ENCODE data around the gene C19orf12.
A peak's percentile ranks its signal among the peaks of the same experiment; 100 is the strongest.

The C19orf12 gene

DNA sequence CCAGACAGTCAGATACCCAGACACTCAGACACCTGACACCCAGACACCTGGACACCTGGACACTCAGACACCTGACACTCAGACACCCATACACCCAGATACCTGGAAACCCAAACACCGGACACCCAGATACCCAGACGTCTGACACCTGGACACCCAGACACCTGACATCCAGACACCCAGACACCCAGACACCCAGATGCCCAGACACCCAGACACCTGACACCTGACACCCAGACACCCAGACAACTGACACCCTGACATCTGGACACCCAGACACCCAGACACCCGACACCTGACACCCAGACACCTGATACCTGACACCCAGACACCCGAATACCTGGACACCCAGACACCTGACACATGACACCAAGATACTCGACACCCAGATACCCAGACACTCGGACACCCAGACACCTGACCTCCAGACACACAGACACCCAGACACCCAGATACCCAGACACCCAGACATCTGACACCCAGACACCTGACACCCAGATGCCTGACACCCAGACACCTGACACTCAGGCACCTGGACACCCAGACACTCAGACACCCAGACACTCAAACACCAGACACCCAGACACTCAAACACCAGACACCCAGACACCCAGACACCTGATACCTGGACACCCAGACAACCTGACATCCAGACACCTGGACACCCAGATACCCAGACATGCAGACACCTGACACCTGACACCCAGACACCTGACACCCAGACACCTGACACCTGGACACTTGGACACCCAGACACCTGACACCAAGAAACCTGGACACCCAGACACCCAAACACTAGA, 19.1 kb downstream of the C19orf12 start:
- no peak for DNase-seq

DNA sequence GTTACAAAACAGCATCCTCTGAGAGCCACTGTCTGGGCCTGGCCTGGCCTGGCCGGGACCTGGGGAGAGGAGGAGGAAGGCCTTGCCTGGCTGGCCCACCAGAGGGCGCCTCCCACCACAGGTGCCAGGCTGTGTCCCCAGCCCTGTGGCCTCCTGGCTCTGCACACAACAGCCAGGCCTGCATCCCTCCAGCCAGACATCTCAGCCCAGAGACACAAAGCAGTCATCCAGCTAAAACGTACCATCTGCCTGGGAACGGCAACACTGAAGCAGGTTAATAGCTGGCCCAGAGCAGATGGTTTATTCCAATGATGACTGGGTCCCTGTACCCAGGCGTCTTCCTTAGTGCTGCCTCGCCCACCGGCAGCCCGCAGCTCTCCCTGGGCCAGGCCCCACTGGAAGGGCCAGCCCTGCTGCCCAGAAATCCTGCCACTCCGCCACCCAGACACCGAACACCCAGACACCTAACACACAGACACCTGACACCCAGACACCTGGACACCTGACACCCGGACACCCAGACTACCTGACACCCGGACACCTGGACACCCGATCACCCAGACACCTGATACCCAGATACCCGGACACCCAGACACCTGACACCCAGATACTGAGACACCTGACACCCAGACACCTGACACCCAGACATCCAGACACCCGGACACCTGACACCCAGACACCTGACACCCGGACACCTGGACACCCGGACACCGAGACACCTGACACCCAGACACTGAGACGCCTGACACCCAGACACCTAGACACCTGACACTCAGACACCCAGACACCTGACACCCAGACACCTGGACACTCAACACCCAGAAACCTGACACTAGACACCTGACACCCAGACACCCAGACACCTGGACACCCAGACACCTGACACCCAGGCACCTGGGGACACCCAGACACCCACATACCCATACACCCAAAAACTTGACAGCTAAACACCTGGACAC, 20.1 kb downstream of the C19orf12 start:
- DNase-seq: peak; percentile 89

DNA sequence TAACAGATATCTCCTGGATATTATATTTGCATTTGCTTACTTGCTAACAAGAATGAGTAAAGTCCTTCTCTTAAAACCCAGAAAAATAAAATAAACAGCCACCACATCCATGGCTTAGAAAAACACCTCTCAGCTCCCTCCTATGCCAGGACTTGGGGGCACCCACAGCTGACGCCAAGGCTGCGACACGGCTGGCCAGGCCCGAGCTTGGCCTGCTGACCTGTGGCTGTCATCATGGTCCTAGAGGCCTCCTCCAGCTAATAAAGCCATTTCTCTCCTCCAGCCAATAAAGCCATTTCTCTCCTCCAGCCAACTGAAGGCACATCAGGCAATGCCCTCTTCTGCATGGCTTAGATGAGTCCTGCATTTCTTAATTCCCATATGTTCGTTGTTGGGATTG, 20.9 kb downstream of the C19orf12 start:
- DNase-seq: no peak

DNA sequence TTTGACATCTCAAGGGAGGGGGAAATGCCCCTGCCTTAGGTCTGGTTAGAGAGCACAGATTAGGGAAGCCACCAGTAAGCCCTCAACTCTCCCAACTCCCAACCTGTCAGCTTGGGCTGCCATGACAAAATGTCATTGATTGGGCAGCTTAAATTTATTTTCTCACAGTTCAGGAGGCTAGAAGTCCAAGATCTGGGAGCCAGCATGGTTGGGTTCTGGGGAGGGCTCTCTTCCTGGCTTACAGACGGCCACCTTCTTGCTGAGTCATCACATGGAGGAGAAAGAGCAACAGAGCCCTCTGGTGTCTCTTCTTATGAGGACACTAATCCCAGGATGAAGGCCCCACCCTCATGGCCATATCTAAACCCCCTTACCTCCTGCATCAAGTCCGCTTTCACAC, 24.2 kb downstream of the C19orf12 start:
- no peak for DNase-seq

DNA sequence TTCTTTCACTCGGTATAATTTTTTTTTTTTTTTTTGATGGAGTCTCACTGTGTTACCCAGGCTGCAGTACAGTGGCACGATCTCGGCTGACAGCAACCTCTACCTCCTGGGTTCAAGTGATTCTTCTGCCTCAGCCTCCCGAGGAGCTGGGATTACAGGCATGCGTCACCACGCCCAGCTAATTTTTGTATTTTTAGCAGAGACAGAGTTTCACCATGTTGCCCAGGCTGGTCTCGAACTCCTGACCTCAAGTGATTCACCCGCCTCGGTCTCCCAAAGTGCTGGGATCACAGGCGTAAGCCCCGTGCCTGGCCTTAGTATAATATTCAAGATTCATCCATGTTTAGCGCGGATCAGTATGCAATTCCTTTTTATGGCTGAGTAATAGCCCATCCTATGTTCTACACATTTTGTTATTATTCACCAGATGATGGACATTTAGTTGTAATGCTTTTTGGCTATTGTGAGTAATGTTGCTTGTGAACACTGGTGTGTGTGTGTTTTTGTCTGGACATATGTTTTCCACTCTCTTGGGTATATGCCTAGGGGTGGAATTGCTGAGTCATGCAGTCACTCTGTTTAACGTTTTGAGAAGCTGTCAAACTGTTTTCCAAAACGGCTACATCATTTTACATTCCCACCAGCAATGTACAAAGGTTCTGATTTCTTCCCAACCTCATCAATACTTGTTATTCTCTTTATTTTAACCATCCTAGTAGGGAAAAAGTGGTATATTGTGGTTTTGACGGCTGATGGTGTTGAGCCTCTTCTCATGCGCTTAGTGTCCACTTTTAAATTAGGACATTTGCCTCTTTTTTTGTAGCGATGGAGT, 26.9 kb downstream of the C19orf12 start:
- DNase-seq: no peak

DNA sequence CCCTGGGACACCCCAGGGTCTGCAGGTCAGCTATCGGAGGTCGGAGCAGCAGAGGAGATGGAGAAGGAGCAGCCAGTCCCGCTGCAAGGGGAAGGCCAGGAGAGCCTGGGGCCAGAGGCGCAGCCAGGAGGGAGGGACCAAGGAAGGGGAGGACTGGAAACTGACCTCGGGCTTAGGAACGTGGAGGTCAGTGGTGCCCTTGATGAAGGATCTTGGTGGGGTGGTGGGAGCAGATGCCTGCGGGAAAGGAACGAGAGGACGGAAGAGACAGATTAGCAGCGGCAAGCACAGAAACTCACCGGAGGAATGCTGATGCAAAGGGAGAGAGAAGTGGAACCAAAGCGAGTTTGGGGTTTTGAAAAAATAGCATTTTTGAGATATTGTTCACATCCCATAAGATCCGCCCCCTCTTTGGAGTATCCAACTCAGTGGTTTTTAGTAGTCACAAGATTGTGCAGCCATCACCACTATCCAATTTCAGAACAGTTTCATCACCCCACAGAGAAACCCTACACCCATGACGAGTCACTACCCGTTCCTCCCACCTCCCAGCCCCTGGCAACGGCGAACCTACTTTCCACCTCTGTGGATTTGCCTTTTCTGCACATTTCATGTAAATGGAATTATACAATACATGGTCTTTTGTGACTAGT, 27.7 kb downstream of the C19orf12 start:
- DNase-seq: no peak

DNA sequence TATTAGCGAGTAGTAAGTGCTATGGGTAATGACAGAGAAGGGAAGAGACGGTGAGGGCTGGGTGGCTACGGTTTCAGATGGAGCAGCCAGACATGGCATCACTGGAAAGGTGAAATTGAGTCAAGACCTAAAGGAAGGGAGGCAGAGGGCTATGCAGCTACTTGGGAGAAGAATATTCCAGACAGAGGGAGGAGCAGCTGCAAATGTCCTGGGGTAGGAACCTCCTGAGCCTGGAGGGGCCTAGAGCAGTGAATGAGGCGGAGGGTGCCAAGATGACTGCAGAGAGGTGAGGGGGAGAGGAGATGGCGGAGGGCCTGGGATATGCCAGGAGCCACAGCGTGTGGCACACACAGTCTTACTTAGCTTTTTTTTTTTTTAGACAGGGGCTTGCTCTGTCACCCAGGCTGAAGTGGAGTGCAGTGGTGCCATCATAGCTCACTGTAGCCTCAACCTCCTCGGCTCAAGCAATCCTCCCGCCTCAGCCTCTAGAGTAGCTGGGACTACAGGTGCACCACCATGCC, 28.7 kb downstream of the C19orf12 start:
- no peak for DNase-seq

DNA sequence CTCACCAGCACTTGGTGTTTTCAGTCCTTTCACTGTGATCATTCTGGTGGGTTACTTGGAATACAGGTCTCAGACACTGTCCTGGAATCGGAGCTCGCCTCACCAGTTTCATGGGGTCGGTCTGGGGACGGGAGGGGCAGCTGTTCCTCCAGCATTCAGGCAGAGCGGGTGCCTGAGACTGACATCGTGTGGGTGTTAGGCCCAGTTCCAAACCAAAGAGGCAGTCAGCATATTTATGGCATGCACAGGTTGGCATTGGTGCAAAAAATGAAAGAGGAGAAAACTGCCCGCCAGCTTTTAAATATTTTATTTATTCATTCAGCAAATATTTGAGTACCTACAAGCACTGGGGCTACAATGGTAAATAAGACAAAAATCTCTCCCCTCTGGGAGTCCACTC, 29.7 kb downstream of the C19orf12 start:
- DNase-seq: no peak

DNA sequence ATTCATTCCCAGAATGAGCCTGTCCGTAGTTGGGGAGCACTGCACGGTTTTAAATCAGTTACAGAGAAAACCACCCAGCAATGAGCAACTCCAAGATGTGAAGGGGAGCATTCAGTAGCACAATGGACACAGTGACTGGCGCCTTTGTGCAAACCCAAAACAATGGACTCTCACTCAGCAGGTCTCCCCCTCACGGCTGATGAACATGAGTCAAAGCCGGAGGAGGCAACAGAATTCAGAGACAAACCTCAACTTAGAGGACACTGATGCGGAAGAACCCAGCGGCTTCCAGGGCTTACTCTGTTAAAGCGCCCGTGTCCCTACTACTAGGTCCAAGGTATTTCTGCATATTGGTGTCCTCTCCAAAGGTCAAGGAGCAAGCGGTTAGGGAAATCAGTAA, 32.1 kb downstream of the C19orf12 start:
- peak; percentile 53 for DNase-seq

DNA sequence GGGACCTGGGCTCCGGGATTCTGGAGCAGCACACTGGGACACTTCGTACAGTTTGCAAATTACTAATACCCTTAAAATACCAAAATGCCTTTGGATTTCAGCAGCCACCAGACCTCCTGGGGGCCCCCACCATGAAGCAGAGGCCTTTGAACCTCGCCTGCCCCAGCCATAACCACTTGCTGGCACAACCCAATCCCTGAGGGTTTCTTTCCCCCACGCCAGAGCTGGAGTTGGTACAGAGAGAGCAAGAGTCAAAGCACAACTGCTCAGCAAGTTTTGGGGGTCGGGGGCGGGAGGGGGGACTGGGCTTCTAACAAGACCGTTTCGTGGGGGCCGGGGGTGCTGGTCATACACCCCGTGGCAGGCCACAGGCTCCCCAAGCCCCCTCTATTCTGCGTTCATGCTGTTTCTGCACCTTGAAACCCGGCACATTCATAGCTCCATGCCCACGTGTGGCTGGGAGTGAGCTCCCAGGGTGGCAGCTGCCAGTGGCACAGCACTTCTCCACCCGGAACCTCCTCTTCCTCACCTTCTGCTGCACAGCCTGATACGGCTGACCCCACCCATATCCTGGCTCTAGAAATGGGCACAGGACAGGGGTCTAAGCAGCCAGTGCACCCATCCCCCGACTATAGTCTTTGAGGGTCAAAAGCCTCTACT, 32.7 kb downstream of the C19orf12 start:
- no peak for DNase-seq

DNA sequence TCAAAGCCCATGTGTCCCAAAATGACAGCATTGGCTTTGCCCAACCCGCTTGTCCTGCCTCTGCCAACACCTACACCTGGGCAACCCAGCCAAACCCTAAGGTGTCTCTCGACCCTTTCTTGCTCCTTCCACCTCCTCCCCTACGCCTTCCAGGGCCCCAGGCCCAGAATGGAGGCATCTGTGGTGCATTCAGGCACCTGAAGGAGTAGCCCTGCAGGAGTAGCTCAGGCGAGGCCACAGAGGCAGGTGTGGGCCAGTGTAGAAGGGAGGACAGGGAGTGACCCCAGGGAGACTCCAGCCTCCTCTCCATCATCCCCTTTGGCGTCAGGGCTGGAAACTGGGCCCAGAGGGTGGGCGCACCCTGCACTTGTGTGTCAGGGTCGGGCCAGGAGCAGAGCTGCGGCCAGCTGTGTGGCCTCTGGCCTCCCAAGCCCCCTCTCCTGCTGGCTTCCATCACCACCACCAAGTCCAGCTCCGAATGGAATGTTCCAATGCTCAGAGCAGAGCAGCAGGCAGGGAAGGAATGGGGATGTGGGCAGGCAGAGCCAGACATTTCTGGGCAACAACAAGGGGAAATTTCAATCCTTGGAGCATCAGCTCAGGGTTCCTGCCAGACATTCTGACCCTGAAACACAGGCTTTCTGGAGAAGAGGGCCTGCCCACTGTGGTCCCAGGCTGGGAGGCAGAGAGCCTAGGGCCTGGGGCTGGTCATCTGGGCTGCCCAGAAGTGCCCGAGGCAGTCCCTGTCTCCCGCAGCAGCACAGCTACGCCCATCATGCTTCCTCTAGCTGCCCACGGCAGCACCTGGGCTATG, 33.4 kb downstream of the C19orf12 start:
- DNase-seq: no peak

DNA sequence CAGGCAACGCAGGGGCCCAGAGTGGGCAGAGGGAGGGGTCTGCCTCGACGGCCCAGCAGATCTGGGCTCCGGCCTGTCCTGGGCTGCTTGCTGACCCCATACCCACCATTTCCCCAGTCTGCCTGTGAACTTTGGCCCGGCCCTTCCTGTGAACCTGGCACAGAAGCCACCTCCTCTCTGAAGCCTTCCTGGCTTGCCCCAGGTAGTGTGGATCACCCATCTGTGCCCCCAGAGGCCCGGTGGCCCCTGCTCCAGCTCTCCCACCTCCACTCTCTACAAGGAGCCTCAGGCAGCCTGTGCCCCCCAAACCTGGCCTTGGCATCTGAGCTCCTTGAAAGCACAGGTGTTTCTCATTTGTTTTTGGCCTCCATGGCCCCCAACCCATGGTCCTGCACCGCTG, 34.1 kb downstream of the C19orf12 start:
- DNase-seq: no peak

DNA sequence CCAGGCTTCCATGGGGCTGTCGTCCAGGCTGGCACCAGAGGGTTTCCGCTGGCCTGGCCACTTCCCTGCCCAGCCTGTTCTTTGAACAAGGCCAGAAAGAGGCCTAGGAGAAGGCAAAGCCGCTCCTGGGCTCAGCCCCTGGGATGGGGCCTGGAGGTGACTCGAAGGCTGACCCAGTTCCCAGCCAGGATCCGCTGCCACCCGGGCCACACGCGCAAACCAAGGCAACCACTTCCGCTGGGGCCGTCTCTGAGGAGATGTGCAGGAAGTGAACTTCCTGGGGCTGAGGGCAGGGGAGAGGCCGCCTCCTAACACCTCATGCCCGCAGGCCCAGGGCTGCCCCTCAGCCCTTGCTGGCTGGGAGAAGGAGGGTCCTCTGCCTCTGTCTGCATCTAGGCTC, 34.6 kb downstream of the C19orf12 start:
- DNase-seq: no peak

DNA sequence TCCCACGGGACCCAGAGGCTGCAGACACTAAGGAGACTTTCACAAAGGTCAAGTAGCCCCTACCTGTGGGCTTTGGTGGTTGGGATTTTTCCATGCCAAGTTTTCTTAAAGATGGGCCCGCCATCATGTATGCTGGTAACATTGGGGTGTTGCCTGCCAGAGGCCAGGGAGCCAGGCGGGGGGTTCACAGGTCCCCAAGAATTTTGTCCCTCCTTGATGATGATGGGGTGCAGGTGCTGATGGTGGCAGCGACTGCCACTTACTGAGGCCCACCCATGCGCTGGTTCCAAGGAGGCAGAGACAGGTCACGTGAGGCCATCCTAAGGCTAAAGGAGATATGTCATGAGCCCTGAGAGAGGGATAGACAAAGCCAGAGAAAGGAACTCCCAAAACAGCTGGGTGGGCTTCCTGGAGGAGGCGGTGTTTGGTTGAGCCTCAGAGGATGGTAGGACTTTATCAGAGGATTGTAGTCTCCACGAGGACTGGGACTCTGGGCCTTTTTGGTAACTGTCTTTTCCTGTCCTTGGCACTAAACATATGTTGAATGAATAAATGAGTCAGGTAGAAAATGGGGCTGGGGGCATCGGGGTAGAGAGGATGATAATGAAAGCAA, 35.4 kb downstream of the C19orf12 start:
- DNase-seq: no peak

DNA sequence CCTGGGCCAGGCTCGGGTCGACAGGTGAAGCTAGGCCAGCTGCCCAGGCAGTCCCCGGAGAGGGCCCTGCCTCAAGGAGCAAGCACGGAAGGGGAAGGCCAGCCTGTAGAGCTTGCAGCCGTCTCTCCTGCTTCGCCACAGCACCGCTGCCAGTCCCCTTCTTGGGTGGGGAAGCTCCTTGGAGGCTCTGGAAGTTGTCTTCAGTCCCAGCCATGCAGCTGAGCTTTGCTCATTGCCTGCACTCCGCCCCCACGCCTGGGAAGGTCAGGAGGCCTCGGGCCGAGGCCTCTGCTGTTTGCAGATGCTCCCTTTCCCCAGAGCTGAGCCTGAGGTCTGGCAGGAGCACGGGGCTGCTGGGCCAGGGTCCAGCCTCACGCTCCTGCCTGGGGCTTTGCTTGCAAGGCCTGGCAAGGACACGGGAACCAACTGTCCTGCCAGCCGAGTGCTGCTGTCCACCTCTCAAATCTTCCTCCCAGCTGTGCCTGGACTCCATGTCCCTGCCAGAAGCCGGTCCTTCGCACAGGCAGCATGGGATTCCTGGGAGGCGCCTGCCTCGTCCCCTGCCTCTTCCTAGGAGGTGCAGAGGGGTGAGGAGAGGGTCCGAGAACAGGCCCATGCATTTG, 36.5 kb downstream of the C19orf12 start:
- DNase-seq: no peak

DNA sequence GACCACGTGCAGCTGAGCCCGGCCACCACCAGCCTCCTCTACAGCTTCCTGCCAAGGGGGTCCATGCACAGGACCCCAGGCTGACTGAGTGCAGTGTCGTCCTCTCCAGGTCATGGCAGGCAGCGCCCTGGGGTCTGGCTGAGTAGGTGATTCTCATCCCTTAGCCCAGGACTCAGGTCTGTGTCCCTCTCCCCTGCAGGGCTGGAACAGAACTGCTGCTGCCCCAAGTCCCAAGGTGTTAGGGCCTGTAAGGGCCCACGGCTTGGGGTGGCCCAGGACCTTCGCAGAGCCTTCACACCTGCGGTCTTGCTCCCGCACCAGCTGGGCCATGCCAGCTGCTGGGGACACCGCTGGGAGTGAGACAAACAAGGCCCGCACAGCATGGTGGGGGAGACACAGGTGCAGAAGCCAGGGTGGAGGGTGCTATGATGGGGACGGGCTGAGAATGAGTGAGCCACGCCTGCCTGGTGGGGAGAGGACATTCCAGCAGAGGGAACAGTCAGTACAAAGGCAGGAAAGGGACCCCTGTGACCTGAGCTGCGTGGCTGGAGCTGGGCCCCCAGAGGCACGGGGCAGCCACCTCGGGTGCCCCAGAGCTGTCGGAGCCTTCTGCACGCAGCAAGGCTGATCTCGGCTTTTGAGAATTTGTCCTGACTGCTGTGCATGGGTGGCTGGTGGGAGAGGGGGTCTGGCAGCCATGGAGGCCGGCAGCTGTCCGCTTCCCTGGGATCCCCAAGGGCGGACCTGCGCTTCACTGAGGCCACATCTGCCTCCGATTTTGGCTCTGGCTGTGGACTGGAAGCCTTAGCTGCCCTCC, 37.9 kb downstream of the C19orf12 start:
- DNase-seq: no peak

DNA sequence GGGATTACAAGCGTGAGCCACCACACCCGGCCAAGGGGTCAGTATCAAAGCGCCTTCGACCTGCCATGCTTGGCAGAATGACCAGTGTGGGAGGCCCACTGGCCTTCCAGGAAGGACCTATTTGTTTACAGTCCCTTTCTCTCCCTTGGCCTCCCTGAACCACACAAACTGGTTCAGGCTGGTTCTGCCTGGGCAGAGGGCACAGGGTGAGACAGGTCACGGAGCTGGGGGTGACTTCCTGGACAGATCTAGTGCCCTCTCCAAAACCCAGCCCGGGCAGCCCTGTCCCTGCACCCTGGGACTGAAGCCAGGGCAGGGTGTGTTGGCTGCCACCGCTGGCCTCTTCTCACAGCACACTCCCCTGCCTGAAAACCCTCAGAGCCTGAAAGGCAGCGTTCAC, 38.5 kb downstream of the C19orf12 start:
- no peak for DNase-seq

DNA sequence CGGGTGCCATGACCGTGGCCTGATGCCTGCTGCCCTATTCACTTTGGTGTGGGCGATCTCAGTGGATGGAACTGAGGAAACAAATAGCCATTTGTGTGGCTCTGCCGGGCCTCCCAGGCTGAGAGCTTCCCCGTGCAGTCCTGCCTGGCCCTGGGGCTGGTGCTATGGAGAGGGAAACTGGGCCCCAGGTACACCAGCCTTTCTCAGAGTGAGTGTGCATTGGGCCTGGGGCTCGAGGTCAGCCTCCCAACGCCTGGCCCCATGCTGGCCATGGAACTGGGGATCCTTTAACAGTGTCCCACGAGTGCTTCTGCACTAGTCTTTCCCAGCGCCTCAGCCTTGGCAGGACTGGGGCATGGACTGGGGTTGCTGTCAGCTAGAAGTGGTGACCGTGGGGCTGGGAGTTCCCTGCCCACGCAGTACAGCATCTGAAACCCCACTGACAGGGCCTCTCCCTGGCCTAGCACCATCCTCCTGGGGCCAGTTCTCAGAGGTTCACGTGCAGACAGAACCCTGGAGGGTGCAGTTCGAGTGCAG, 39.3 kb downstream of the C19orf12 start:
- DNase-seq: no peak
